GM06990 (cell line): ENCODE results near the gene MTG2.

Experiments used
- DNase-seq: peaks from one replicate; pipeline ENCODE4 v3.0.0-alpha.2; 2011; ENCODE audit not compliant: insufficient read length; ENCODE audit errors: extremely low read depth
- H3K27me3 ChIP-seq: replicated peaks from 2 replicates; pipeline ENCODE4 v1.6.0; 2011; ENCODE audit warnings: low read length; ENCODE audit not compliant: control insufficient read depth, insufficient read depth
- H3K36me3 ChIP-seq: 2 replicates; pipeline ENCODE4 v1.5.1; 2011; ENCODE audit warnings: low read length; ENCODE audit not compliant: control insufficient read depth, insufficient read depth
- H3K4me3 ChIP-seq: replicated peaks from 2 replicates; pipeline ENCODE4 v1.5.1; 2011; ENCODE audit warnings: low read depth, mild to moderate bottlenecking, control low read depth, low read length
- TF ChIP-seq, protein P1 (sequence below): IDR thresholded peaks from 2 replicates; pipeline ENCODE4 v1.5.1; 2011; ENCODE audit warnings: low read length, control low read depth, mild to moderate bottlenecking, inconsistent platforms; ENCODE audit not compliant: insufficient read depth, poor library complexity, severe bottlenecking

The MTG2 gene

DNA sequence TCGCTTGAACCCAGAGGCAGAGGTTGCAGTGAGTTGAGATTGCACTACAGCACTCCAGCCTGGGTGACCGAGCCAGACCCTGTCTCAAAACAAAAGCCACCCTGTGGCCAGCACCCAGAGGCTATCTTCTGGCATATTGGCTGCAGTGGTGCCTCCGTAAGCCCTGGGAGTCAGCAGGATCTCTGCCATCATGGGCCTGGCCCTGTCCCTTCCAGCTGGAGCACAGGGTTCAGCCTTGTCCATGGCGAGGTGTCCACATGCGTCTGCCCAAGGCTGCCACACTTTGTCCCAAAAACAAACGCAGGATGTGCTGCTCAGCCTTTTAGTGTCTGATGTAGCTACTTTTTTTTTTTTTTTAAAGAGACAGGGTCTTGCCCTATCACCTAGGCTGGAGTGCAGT, 15.4 kb upstream of the MTG2 start:
- H3K36me3 ChIP-seq = peaks cover 25% of the 10 kb centered on the region
- H3K4me3 ChIP-seq = no peak overlapping the region
- TF ChIP-seq, protein P1, sequence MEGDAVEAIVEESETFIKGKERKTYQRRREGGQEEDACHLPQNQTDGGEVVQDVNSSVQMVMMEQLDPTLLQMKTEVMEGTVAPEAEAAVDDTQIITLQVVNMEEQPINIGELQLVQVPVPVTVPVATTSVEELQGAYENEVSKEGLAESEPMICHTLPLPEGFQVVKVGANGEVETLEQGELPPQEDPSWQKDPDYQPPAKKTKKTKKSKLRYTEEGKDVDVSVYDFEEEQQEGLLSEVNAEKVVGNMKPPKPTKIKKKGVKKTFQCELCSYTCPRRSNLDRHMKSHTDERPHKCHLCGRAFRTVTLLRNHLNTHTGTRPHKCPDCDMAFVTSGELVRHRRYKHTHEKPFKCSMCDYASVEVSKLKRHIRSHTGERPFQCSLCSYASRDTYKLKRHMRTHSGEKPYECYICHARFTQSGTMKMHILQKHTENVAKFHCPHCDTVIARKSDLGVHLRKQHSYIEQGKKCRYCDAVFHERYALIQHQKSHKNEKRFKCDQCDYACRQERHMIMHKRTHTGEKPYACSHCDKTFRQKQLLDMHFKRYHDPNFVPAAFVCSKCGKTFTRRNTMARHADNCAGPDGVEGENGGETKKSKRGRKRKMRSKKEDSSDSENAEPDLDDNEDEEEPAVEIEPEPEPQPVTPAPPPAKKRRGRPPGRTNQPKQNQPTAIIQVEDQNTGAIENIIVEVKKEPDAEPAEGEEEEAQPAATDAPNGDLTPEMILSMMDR = no peak
- no peaks in the 10 kb centered on the region for H3K27me3 ChIP-seq
- no peak for DNase-seq

DNA sequence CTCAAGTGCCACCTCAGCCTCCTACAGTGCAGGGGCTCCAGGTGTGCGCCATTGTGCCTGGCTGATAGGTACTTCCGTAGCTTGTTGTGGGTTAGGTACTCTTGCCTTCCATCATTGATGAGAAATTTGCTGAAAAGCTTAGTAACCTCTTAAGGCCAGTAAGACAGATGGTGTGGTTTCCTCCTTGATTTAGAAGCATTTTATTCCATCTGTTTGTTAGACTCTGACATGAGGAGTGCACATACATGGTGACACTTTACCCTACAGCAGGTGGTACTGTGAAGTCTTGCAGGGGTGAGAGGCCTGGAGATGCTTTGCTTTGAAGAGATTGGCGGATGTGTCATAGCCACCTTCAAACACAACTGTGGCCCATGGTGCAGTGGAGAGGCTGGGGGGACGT, 14.8 kb upstream of the MTG2 start:
- H3K27me3 ChIP-seq = no peaks in the 10 kb centered on the region
- H3K36me3 ChIP-seq = peaks cover 22% of the 10 kb centered on the region
- no peak for DNase-seq
- H3K4me3 ChIP-seq = no peak overlapping the region
- TF ChIP-seq, protein P1 = no peak

DNA sequence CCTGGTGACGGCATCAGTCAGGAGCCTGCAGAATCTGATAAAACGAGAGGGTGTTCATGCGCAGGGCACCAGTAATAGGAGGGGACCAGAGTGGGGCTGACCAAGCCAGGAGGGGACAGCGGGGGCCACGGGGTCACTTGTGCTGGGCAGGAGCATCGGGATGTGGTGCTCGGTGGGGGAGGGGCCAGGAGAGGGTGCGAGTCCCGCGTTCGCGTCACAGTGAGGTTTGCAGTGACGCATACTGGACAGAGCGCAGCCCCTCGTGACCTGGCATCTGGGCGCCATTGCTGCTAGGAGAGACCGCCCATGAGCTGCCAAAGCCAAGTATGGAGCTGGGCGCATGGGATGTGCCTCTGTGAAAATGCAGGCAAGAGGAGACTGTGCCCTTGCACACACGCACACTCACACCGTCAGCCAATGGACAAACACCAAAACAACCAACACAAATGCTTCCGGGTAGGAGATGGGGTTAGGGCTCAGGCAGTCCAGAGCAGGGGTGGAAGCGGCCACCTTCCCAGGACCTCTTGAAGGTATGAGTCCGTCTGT, 13.9 kb upstream of the MTG2 start:
- H3K36me3 ChIP-seq = peaks cover 21% of the 10 kb centered on the region
- TF ChIP-seq, protein P1 = no peak
- no peak overlapping the region for H3K4me3 ChIP-seq
- DNase-seq = no peak
- no peaks in the 10 kb centered on the region for H3K27me3 ChIP-seq

DNA sequence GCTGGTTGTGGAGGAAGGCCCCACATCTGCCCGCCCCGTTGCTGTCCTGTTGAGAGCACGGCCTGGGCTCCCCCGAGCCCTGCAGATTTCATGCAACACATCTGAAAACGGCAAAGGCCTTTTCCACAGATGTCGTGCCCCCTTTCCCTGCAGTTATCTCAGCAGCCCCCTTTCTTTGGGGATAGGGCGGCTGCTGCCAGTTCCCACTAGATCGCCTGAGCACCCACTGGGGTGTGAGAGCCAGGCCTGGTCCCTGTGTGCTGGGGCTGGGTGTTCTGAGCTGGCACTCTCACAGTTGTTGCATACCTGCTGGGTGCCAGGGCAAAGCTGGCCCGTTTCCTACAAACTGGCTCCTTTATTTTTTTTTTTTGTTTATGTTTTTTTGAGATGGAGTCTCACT, 12.3 kb upstream of the MTG2 start:
- DNase-seq = no peak

DNA sequence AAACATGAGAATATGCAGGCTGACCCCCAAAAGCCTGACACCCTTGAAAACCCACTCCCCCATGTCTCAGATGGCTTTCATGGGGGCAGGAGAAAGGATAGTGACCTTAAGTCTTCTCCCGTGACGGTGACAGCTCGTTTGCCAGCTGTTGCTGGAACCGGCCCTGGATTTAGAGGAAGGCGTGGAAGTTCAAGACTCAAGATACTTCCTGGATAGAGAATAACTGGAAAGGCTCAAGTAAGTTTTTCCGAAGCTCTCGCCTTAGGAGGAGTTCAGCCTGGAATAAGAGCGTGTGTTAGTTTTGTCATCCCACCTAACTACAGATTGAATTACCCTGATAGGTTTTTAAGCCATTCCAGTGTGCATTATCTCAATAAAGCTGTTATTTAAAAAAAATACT, 11.6 kb upstream of the MTG2 start:
- TF ChIP-seq, protein P1 = no peak
- H3K36me3 ChIP-seq = peaks cover 6% of the 10 kb centered on the region

More for the DNA sequence above, 12.3 kb upstream of the MTG2 start:
- Histone ChIP-seq H3K36me3 (peaks cover 12% of the 10 kb centered on the region), H3K4me3 (no peak overlapping the region), H3K27me3 (no peaks in the 10 kb centered on the region)
- TF ChIP-seq, protein P1 = no peak

GRCh38 chr20:62172666-62173065, 10.2 kb upstream of the MTG2 start:
- TF ChIP-seq, protein P1 = no peak
- DNase-seq = no peak
- H3K36me3 ChIP-seq = peaks cover 5% of the 10 kb centered on the region
- no peak overlapping the region for H3K4me3 ChIP-seq
- no peaks in the 10 kb centered on the region for H3K27me3 ChIP-seq

More for the DNA sequence above, 11.6 kb upstream of the MTG2 start:
- no peak overlapping the region for H3K4me3 ChIP-seq
- no peak for DNase-seq
- H3K27me3 ChIP-seq = no peaks in the 10 kb centered on the region
